Endometrium (tissue), 2 donors: Measurements from ENCODE around the gene MKRN1.
"Not testable (repeated sequence)": the region's sequence is repeated elsewhere in the genome, so short reads cannot be mapped to it uniquely, and the experiment has no call there.

Source experiments
- FAIRE-seq: peaks from 2 replicates; lab custom pipeline; 2012; peaks lifted over from hg19 to GRCh38; lab: Jason Lieb, UNC
- donor health status: control.
- donor health status: control.

The MKRN1 gene, protein sequence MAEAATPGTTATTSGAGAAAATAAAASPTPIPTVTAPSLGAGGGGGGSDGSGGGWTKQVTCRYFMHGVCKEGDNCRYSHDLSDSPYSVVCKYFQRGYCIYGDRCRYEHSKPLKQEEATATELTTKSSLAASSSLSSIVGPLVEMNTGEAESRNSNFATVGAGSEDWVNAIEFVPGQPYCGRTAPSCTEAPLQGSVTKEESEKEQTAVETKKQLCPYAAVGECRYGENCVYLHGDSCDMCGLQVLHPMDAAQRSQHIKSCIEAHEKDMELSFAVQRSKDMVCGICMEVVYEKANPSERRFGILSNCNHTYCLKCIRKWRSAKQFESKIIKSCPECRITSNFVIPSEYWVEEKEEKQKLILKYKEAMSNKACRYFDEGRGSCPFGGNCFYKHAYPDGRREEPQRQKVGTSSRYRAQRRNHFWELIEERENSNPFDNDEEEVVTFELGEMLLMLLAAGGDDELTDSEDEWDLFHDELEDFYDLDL

DNA sequence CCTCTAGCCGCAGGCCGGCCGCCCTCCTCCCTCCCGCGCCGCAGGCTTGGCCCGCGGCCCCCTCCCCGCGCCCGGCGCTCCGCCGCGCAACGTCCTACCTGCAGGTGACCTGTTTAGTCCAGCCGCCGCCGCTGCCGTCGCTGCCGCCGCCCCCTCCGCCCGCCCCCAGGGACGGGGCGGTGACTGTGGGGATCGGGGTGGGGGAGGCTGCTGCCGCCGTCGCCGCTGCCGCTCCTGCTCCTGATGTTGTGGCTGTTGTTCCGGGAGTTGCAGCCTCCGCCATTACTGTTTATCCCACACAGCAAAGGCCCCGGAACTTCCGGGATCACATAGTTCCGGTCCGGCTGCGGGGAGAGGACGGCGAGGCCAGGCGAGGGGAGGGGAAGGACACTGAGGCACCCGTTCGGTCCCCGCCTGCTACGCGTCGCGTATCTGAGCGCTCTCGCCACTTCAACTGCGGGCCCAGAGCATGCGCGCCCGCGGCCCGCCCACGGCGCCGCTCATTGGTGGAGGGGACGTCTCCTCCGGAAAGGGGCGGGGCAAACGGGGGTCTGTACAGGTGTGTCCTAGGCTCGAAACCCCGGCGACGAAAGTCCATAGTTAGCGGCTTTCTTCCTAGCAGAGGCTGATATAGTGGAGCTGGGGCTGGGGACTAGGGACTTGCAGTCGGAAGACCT lies at the start of gene MKRN1:
Gene MKRN1 (minus strand): TSS at position 444 of the 677 bp plus-strand sequence. CDS start 161 bp downstream, at position 283.
- FAIRE-seq, result peak; percentile 33

DNA sequence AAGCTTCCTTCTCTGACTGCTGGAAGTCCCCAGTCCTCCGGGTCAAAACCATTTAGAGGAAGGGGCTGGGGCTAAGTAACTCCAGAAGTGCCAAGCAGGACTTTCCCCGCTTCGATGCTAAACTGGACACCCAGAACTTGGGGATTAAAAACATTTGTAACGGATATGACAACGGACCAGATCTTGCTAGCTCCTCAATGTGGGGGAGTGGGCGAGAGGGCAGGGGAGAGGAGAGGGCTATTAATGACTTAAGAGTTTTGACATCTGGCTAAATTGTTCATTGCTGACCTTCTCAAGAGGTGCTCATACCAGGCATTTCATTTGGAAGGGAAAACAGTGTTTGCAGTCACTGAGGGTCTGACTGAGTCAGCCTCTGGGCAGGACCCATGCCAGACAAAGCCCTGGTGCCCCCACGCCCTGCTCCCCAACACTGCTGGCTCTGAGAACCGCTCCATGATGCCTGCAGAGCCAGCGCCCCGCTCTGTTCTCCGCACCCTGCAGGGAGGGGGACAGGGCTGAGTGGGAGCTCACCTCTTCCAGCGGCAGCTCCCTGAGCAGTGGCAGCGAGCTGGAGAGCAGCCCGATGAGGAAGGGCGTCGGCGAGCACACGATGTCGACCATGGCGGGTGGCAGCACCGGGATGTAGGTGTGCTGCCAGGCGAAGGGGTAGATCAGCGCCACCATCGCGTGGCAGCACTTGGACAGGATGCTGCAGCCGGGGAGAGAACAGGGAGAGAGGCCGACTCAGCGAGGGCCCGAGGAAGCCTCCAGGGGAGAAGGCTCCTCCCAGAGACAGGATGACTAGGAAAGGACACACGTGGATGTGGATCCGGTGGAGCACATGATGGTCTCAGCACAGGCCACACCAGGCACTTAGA lies 47.7 kb upstream of the MKRN1 start:
- no peak for FAIRE-seq

GRCh38 chr7:140526214-140526613 lies 46.9 kb upstream of the MKRN1 start:
- FAIRE-seq, result no peak

DNA sequence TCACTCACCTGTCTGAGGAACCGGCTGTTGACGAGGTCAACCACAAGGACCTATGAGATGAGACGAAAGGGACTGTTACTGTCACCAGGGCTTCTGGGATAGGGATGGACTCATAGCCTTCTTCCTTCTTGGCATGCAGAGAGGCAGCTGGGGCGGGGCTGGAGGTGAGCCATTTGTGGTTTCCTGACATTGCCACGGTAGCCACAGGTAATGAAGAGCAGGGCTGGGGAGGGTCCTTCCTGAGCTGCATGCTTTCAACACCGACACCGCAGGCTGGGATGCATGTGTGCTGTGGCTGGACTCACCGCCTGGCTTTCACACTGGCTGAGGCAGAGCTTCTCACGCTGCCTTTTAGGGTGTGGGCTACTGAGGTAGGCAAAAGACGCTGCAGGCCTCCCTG lies 46.4 kb upstream of the MKRN1 start:
- no peak for FAIRE-seq

- no peak for FAIRE-seq
Measured at GRCh38 chr7:140521421-140521820, 42.1 kb upstream of the MKRN1 start.

GRCh38 chr7:140519007-140519399 lies 39.7 kb upstream of the MKRN1 start:
- FAIRE-seq, result no peak

DNA sequence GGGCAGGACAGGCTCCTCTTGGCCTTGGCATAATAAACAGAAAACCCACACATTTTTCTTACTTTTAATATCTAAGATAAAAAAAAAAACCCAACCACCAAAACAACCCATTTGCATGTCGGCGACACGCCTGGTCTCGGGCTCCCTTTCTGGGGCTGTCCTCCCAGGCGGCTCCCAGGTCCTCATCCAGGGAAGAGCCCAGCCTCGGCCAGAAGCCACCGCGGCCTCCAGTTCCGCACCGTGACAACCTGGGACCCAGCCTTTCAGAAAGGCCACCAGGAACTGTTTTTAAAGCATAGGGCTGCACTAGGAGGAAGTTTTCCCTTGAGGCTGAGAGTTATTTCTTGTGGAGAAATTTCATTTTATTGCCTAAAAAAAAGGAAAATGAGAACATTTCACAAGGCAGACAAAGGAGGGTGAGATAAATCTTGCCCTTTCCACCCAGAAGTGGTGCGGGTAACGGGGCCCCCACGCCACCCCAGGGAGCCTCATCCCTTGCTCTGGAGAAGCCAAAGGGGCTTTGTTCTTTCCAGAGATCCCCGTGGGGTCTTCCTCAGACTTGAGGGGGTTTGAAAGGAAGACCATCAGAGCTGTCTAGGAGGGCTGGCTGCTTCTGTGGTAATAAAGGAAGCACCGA lies 39.2 kb upstream of the MKRN1 start:
- no peak for FAIRE-seq

DNA sequence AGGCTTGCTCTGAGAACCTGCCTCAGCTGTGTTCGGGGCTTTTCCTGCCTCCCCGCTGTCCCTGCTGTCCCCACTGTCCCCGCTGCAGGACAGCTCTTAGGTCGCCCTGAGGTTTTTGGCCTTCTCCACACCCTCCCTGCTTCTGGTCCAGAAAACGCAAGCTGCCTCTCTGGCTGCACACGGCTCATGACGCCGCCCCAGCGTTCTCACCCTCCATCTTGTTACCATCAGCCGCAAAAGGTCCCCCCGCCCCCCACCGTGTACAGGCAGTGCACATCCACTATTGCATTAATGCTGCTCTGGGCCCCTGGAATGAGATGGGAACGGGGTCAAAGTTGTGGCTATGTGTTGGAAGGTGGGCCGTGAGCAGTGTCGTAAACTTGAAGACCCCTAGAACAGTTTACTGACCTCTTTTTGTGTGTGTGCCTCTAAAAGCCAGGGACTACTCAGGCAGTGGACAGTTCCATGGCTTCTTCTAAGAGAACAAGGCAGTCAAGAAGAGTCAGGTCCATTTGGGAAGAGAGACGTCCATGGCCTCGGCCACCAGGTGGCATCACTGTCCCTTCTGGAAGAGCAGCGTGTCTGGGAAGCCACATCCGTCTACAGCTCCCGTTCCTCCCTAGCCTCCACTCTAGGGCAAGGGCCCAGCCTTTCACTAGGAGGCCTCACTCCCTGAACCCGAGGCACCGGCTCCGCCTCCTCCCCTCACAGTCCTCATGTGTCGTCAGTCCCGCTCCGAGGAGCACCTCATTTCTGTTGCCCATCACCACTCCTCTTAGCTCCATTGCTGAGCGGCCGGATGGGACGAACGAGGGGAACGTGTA lies 38.5 kb upstream of the MKRN1 start:
- FAIRE-seq, result peak; percentile 31

- no peak for FAIRE-seq
Measured at GRCh38 chr7:140512317-140513000, 33.2 kb upstream of the MKRN1 start.

- no peak for FAIRE-seq
Measured at GRCh38 chr7:140509789-140510188, 30.5 kb upstream of the MKRN1 start.

- FAIRE-seq, result not testable (repeated sequence)
Measured at GRCh38 chr7:140507556-140507955, 28.3 kb upstream of the MKRN1 start.

GRCh38 chr7:140506788-140507464 lies 27.6 kb upstream of the MKRN1 start:
- FAIRE-seq, result no peak

GRCh38 chr7:140501966-140502365 lies 22.7 kb upstream of the MKRN1 start:
- no peak for FAIRE-seq

DNA sequence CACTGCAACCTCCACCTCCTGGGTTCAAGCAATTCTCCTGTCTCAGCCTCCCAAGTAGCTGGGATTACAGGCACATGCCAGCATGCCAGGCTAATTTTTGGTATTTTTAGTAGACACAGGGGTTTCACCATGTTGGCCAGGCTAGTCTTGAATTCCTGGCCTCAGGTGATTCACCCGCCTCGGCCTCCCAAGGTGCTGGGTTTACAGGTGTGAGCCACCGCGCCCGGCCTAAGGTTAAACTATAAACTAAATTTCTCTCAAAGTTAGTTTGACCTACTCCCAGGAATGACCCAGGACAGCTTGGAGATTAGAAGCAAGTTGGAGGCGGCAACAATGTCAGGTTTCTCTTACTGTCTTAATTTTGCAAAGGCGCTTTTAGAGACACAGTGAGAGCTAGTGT lies 18.5 kb upstream of the MKRN1 start:
- not testable (repeated sequence) for FAIRE-seq

- no peak for FAIRE-seq
Measured at GRCh38 chr7:140497241-140497769, 18.0 kb upstream of the MKRN1 start.

- no peak for FAIRE-seq
Measured at GRCh38 chr7:140495514-140496097, 16.3 kb upstream of the MKRN1 start.

DNA sequence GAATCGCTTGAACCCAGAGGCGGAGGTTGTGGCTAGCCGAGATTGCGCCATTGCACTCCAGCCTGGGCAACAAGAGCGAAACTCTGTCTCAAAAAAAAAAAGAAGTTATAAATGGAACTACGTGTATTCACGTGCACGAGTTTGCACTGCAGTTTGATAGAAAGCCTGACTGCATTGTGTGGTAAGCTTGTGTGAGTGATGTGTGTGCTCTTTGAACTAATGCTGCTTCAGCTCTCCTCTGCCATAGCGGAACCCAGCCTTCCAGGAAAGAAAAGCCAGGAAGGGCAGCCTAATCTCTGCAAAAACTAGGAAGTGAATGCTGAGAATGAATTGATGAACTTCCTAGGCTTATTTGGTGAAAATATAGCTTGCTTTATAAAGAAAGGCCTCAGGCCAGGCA lies 15.6 kb upstream of the MKRN1 start:
- no peak for FAIRE-seq

DNA sequence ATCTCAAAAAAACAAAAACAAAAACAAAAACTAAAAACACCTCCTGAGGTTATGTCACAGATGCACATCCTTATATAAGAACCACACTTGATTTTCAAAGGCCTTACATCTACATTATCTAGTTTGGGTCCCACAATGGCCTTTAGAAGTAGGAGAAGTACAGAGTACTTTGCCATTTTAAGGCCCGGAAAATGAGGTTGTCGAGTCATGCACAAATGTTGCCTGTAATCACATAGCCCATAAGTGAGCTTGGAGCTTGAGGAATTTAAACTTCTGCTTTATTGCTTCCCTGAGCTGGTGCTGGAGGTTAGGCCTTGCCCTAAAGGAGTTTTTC lies 9.7 kb upstream of the MKRN1 start:
- no peak for FAIRE-seq
